PC-3 (cell line): Measurements from ENCODE around the gene RTP5. TPM values are rescaled to one million over a fixed set of nuclear protein-coding genes. Genes with fewer than 3 reads are reported as not detected.

Experiments used
- ATAC-seq: fragments of 200-7000 bp; cut with Tn5 transposase; 2 replicates; pipeline ENCODE4 v1.9.1; 2020; ENCODE audit warnings: mild to moderate bottlenecking, moderate library complexity
- BruUV-seq: library from RNA; stranded (reverse); fragments of 400-500 nt; replicated peaks from 2 replicates; lab custom pipeline; 2021; lab: Mats Ljungman, UMichigan
- CTCF ChIA-PET: fragments of 300-600 bp; sonication (Branson Sonifier 250); formaldehyde crosslinking; loops from one replicate; lab custom pipeline; 2022; ENCODE audit warnings: antibody characterized with exemption; lab: Charles Lee
- POLR2A ChIA-PET: fragments of 300-600 bp; sonication (Branson Sonifier 250); formaldehyde crosslinking; loops from one replicate; lab custom pipeline; 2022; ENCODE audit warnings: antibody characterized with exemption; ENCODE audit not compliant: unreplicated experiment; lab: Charles Lee
- DNase-seq: peaks from one replicate; pipeline ENCODE4 v3.0.0-alpha.2; 2015
- H2AFZ ChIP-seq: fragments of 300-600 bp; sonication (generic); 2 replicates; pipeline ENCODE4 v1.6.0; 2016; ENCODE audit warnings: antibody characterized with exemption, low read length
- H3F3A ChIP-seq: fragments of 300-600 bp; sonication (generic); one replicate; pipeline ENCODE4 v1.6.0; 2017; ENCODE audit warnings: antibody characterized with exemption, low read length, control low read depth, mild to moderate bottlenecking; ENCODE audit not compliant: unreplicated experiment
- H3K27ac ChIP-seq: fragments of 300-600 bp; sonication (generic); 2 replicates; pipeline ENCODE4 v1.5.1; 2016; ENCODE audit warnings: mild to moderate bottlenecking, low read length
- H3K27me3 ChIP-seq: fragments of 300-600 bp; sonication (generic); 2 replicates; pipeline ENCODE4 v1.6.1; 2016; ENCODE audit warnings: low read length, mixed read lengths
- H3K36me3 ChIP-seq: fragments of 300-600 bp; sonication (generic); 2 replicates; pipeline ENCODE4 v1.6.1; 2016; ENCODE audit warnings: low read depth, mixed run types, low read length, mixed read lengths
- H3K4me1 ChIP-seq: fragments of 300-600 bp; sonication (generic); 2 replicates; pipeline ENCODE4 v1.5.1; 2016; ENCODE audit warnings: low read length; ENCODE audit not compliant: insufficient read depth
- H3K4me2 ChIP-seq: fragments of 300-600 bp; sonication (generic); 2 replicates; pipeline ENCODE4 v1.6.0; 2016; ENCODE audit warnings: low read length
- H3K4me3 ChIP-seq: fragments of 300-600 bp; sonication (generic); 2 replicates; pipeline ENCODE4 v1.5.1; 2016; ENCODE audit warnings: mild to moderate bottlenecking, low read length, mixed read lengths
- H3K79me2 ChIP-seq: fragments of 300-600 bp; sonication (generic); 2 replicates; pipeline ENCODE4 v1.6.1; 2017; ENCODE audit warnings: low read length, mixed read lengths
- H3K9ac ChIP-seq: fragments of 300-600 bp; sonication (generic); 2 replicates; pipeline ENCODE4 v1.6.0; 2016; ENCODE audit warnings: mild to moderate bottlenecking, low read length
- H3K9me2 ChIP-seq: fragments of 300-600 bp; sonication (generic); replicated peaks from 2 replicates; pipeline ENCODE4 v1.6.1; 2016; ENCODE audit warnings: mixed run types, low read length, mixed read lengths
- H3K9me3 ChIP-seq: fragments of 300-600 bp; sonication (generic); 2 replicates; pipeline ENCODE4 v1.6.1; 2016; ENCODE audit warnings: low read length, mixed read lengths
- H4K20me1 ChIP-seq: fragments of 300-600 bp; sonication (generic); 2 replicates; pipeline ENCODE4 v1.6.1; 2016; ENCODE audit warnings: low read length, mixed read lengths
- CTCF ChIP-seq: fragments of 300-600 bp; sonication (generic); conservative IDR thresholded peaks from 2 replicates; pipeline ENCODE4 v1.5.1; 2017; ENCODE audit warnings: antibody characterized with exemption, low read depth, mild to moderate bottlenecking, low read length
- EZH2 ChIP-seq: fragments of 300-600 bp; sonication (generic); IDR thresholded peaks from one replicate; pipeline ENCODE4 v1.6.1; 2017; ENCODE audit warnings: antibody characterized with exemption, mild to moderate bottlenecking, low read length; ENCODE audit not compliant: unreplicated experiment
- EZH2phosphoT487 ChIP-seq: fragments of 300-600 bp; sonication (generic); IDR thresholded peaks from 2 replicates; pipeline ENCODE4 v1.6.1; 2018; ENCODE audit warnings: mild to moderate bottlenecking, antibody characterized with exemption, low read length, borderline replicate concordance
- intact Hi-C: fragments of 100-400 bp; cut with micrococcal nuclease; formaldehyde crosslinking; loops from 2 replicates; pipeline ENCODE4 v1.9.0; 2023
- total RNA-seq: library from RNA; depleted of rRNA; stranded (reverse); fragments of >200 nt; gene quantifications from 2 replicates; pipeline ENCODE4 v1.2.3, GENCODE V29; 2014

RTP5 gene
- total RNA-seq, 1 experiment from 2014 or later = not detected

DNA sequence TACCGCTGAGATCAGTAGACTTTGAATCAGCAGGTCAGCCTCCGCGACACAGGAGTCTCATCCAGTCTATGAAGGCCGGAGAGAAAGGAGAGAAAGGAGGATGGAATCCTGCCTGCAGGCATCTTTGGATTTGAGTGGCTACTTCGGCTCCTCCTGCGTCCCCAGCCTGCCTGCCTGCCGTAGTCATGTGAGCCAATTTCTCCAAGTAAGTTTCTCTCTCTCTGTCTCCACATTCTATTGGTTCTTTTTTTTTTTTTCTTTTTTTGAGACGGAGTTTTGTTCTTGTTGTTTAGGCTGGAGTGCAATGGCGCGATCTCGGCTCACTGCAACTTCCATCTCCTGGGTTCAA lies 27.5 kb upstream of the RTP5 start:
- Histone ChIP-seq H3K27ac (no peak overlapping the region), H3K9me2 (no peaks in the 10 kb centered on the region), H3K9ac (no peak overlapping the region), H2AFZ (no peak overlapping the region), H3K4me1 (no peaks in the 10 kb centered on the region), H3K27me3 (no peaks in the 10 kb centered on the region), H3F3A (no peaks in the 10 kb centered on the region), H3K4me2 (no peak overlapping the region), H3K4me3 (no peak overlapping the region), H3K36me3 (no peaks in the 10 kb centered on the region), H3K9me3 (no peaks in the 10 kb centered on the region), H4K20me1 (no peaks in the 10 kb centered on the region), H3K79me2 (no peaks in the 10 kb centered on the region)
- DNase-seq (no peak), ATAC-seq (no peak)
- ChIA-PET POLR2A (no interaction called here), CTCF (no interaction called here)
- no TSS peak for BruUV-seq
- TF ChIP-seq EZH2phosphoT487 (no peak), CTCF (no peak), EZH2 (no peak)
- intact Hi-C loops = no loop called here

DNA sequence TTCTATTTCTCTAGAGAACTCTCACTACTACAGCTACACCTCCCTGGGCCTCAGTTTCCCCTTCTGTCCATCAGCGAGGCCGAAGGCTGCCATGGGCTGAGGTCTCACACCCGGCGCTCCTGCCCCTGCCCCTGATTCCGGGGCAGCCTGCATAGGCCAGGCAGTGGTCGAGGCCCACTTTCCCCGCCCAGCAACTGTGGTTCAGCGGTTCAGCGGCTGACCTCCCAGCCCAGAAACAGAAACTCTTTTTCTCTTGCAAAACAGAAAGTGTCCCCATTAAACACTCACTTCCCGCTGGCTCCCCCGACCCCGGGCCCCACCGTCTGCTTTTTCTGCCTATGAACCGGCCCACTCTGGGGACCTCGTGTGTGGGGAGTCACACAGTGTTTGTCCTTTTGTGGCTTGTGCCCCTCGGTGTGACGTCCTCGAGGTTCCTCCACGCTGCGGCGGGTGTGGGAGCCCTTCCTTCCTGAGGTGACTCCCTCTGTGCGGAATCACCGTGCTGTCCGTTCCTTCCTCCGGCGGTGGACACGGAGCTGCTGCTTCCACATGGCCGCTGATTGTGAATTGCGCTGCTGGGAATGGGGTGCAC lies 26.8 kb upstream of the RTP5 start:
- no peak for ATAC-seq
- no peak for DNase-seq
- Histone ChIP-seq H3K36me3 (no peaks in the 10 kb centered on the region), H3K27ac (no peak overlapping the region), H4K20me1 (no peaks in the 10 kb centered on the region), H3K9me2 (no peaks in the 10 kb centered on the region), H3K27me3 (no peaks in the 10 kb centered on the region), H3K9me3 (no peaks in the 10 kb centered on the region), H3K4me2 (no peak overlapping the region), H3K79me2 (no peaks in the 10 kb centered on the region), H3K4me3 (no peak overlapping the region), H3K4me1 (no peaks in the 10 kb centered on the region), H2AFZ (no peak overlapping the region), H3F3A (no peaks in the 10 kb centered on the region), H3K9ac (no peak overlapping the region)
- TF ChIP-seq EZH2phosphoT487 = no peak
- TF ChIP-seq CTCF = no peak
- no peak for TF ChIP-seq EZH2
- intact Hi-C loops = no loop called here
- no TSS peak for BruUV-seq
- POLR2A ChIA-PET = no interaction called here
- CTCF ChIA-PET = no interaction called here

DNA sequence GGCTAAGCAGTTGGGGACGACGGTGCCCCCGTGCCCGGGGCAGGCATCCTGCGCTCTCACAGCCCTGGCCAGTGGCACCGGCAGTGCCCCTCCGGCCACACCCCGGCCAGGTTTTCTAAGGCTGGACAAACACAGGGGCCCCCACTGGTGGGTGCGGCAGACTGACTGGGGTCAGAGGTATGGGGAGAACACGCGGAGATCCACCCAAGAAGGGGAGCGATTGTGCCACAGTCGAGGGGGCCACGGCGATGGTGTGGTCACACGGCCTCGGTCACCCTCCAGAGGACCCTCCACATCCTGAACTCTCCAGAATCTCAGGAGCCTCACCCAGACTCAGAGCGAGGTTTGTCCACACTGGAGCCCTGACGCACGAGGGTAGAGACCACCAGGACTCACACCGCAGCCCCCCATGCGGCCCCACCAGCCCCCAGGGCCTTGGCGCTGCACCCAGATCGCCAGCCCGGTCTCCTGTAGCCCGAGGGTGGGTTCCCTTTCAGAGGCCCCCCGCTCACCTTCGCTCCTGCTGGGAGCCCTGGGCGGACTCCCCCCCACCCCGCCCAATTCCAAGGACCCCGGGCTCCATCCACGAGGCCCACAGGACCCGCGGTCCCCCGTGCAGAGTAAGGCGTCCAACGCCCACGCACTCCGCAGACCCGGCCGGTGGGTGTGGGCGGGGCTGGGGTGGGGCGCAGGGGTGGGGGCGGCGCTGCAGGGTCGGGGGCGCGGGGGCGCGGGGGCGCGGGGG lies 26.0 kb upstream of the RTP5 start:
- H3K79me2 ChIP-seq = no peaks in the 10 kb centered on the region
- ATAC-seq = no peak
- H4K20me1 ChIP-seq = no peaks in the 10 kb centered on the region
- no peak overlapping the region for H3K9ac ChIP-seq
- no peaks in the 10 kb centered on the region for H3F3A ChIP-seq
- no peak overlapping the region for H3K4me3 ChIP-seq
- H3K27me3 ChIP-seq = no peaks in the 10 kb centered on the region
- no peak overlapping the region for H3K4me2 ChIP-seq
- no TSS peak for BruUV-seq
- H3K9me2 ChIP-seq = no peaks in the 10 kb centered on the region
- intact Hi-C loops = no loop called here
- no peak overlapping the region for H3K27ac ChIP-seq
- no peaks in the 10 kb centered on the region for H3K36me3 ChIP-seq
- TF ChIP-seq EZH2phosphoT487 = no peak
- POLR2A ChIA-PET = no interaction called here
- CTCF ChIA-PET = no interaction called here
- no peak overlapping the region for H2AFZ ChIP-seq
- no peak for DNase-seq
- H3K4me1 ChIP-seq = no peaks in the 10 kb centered on the region
- no peaks in the 10 kb centered on the region for H3K9me3 ChIP-seq
